Measurements from ENCODE around the gene MARCHF10. TPM values are rescaled to one million over a fixed set of nuclear protein-coding genes. Genes with fewer than 3 reads are reported as not detected.

The MARCHF10 gene
- total and polyA plus RNA-seq, 2 donors (not counting 3 experiments of a cell fraction or from before 2014, with no cell fraction given) = 0.11 TPM; not detected in 1

- no TSS peak for BruUV-seq (replicated peaks)
- no peak for TF ChIP-seq FOS (IDR thresholded peaks at IDR 0.05; ENCODE audit: borderline replicate concordance, insufficient read depth, low read length)
- TF ChIP-seq, protein P1, sequence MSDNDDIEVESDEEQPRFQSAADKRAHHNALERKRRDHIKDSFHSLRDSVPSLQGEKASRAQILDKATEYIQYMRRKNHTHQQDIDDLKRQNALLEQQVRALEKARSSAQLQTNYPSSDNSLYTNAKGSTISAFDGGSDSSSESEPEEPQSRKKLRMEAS (IDR thresholded peaks at IDR 0.05; ENCODE audit: insufficient read depth, insufficient read length) = no peak
- TF ChIP-seq GATA2 (IDR thresholded peaks at IDR 0.05; ENCODE audit: insufficient read depth, insufficient read length, low read depth, low read length) = no peak
- no peak for TF ChIP-seq JUN (IDR thresholded peaks at IDR 0.05; ENCODE audit: borderline replicate concordance, insufficient read depth, insufficient read length, low read depth)
- TF ChIP-seq POLR2AphosphoS5 (IDR thresholded peaks at IDR 0.05; ENCODE audit: insufficient read depth, low read depth, low read length) = no peak
- TF ChIP-seq MYC (IDR thresholded peaks at IDR 0.05; ENCODE audit: low read depth, low read length) = no peak
- TF ChIP-seq, protein P2, sequence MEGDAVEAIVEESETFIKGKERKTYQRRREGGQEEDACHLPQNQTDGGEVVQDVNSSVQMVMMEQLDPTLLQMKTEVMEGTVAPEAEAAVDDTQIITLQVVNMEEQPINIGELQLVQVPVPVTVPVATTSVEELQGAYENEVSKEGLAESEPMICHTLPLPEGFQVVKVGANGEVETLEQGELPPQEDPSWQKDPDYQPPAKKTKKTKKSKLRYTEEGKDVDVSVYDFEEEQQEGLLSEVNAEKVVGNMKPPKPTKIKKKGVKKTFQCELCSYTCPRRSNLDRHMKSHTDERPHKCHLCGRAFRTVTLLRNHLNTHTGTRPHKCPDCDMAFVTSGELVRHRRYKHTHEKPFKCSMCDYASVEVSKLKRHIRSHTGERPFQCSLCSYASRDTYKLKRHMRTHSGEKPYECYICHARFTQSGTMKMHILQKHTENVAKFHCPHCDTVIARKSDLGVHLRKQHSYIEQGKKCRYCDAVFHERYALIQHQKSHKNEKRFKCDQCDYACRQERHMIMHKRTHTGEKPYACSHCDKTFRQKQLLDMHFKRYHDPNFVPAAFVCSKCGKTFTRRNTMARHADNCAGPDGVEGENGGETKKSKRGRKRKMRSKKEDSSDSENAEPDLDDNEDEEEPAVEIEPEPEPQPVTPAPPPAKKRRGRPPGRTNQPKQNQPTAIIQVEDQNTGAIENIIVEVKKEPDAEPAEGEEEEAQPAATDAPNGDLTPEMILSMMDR (IDR thresholded peaks at IDR 0.05; ENCODE audit: extremely low read depth in 1 of 2, insufficient read depth in 1 of 2, low read depth in 1 of 2, low read length in 2 of 2) = no peak
- FAIRE-seq (no peak), DNase-seq (ENCODE audit: low read depth, low spot score) (no peak)
- no peaks in the 10 kb centered on the region for H3K4me1 ChIP-seq (ENCODE audit: control insufficient read depth, extremely low read depth, insufficient read depth, low read length)
- no peaks in the 10 kb centered on the region for H3K36me3 ChIP-seq (ENCODE audit: control insufficient read depth in 2 of 2, extremely low read depth in 1 of 2, insufficient read depth in 2 of 2, low read length in 2 of 2)
- no peaks in the 10 kb centered on the region for H3K9me1 ChIP-seq (replicated peaks; ENCODE audit: control insufficient read depth, extremely low read depth, insufficient read depth, low read length)
- H3K4me3 ChIP-seq (replicated peaks in 1 of 3; ENCODE audit: insufficient read depth in 1 of 3, low read depth in 1 of 3, low read length in 3 of 3) = no peak overlapping the region
- peaks cover 0 to 2% of the 10 kb centered on the region in 2 experiments for H3K27me3 ChIP-seq (ENCODE audit: control insufficient read depth in 2 of 2, insufficient read depth in 2 of 2, low read length in 2 of 2)
- POLR2A ChIA-PET = no interaction called here
- H3K27ac ChIP-seq (ENCODE audit: insufficient read depth, low read depth, low read length) = no peak overlapping the region
- no peaks in the 10 kb centered on the region for H3K79me2 ChIP-seq (ENCODE audit: control insufficient read depth, insufficient read depth, low read length)
- CTCF ChIA-PET = no interaction called here
- no peak overlapping the region for H2AFZ ChIP-seq (ENCODE audit: low read depth, low read length)
- H3K4me2 ChIP-seq (ENCODE audit: insufficient read depth, low read length) = no peak overlapping the region
- no peaks in the 10 kb centered on the region for H4K20me1 ChIP-seq (replicated peaks; ENCODE audit: control insufficient read depth, extremely low read depth, insufficient read depth, low read length)
- no peaks in the 10 kb centered on the region for H3K9me3 ChIP-seq (replicated peaks; ENCODE audit: control insufficient read depth, insufficient read depth, low read length)
- intact Hi-C loops (cut with micrococcal nuclease) = no loop called here
- no peak overlapping the region for H3K9ac ChIP-seq (replicated peaks; ENCODE audit: extremely low read depth, insufficient read depth, low read length)
- dilution Hi-C loops (cut with MboI; ENCODE audit: extremely low pct_ligation_motif_present, low sequenced_read_pairs) = no loop called here
Measured at GRCh38 chr17:62780951-62781350, 27.2 kb downstream of the MARCHF10 start.
